PC-9 (cell line): Measurements from ENCODE around the gene CLK4.

ENCODE experiments used
- CTCF ChIP-seq: fragments of 200-600 bp; sonication (generic); conservative IDR thresholded peaks from 2 replicates; pipeline ENCODE4 v1.6.1; 2017; ENCODE audit warnings: mixed run types, antibody characterized with exemption, mild to moderate bottlenecking, moderate library complexity
- EZH2 ChIP-seq: fragments of 200-600 bp; sonication (generic); IDR thresholded peaks from 2 replicates; pipeline ENCODE4 v1.8.0; 2017; ENCODE audit warnings: antibody characterized with exemption, low read depth

GRCh38 chr5:178564811-178565550 lies 61.9 kb downstream of the CLK4 start:
- TF ChIP-seq EZH2: no peak
- no peak for TF ChIP-seq CTCF
